AG08396 (cell line): ENCODE measurements around the gene DPP10.

Experiments used
- DNase-seq: peaks from one replicate; pipeline ENCODE4 v3.0.0; 2012; ENCODE audit warnings: low spot score, mixed read lengths

Gene DPP10

DNA sequence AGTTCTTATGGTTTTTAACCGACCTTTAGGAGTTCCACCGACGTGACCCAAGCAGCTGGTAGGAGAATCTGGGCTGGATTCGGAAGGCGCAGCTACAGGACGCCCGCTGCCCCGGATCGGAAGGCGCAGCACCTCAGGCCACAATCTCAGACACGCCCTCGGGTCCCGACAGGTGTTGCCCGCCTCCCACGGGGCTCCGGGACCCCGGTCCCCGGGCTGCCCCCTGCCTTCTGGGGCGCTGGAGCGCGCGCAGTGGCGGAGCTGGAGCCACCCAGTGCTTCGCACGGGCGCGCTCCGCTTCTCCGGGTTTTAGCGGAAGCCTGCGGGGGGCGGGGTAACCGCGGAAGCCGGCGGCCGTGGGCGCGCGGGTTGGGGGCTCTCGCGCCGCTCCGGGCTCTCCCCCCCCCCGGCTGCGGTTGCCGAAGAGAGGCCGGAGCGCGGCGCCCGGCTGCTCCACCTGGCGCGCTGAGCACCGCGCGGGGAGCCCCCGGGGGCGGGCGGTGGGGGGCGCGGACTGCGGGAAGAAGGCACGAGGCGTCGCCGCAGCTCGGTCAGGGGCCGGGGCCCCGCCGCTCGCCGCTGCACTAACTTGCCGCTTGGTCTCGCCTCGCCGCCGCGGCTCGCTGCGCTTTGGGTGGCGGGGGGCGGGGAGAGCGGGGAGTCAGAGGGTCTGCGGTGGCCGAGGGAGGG, 718.8 kb downstream of the DPP10 start:
- DNase-seq, result no peak

DNA sequence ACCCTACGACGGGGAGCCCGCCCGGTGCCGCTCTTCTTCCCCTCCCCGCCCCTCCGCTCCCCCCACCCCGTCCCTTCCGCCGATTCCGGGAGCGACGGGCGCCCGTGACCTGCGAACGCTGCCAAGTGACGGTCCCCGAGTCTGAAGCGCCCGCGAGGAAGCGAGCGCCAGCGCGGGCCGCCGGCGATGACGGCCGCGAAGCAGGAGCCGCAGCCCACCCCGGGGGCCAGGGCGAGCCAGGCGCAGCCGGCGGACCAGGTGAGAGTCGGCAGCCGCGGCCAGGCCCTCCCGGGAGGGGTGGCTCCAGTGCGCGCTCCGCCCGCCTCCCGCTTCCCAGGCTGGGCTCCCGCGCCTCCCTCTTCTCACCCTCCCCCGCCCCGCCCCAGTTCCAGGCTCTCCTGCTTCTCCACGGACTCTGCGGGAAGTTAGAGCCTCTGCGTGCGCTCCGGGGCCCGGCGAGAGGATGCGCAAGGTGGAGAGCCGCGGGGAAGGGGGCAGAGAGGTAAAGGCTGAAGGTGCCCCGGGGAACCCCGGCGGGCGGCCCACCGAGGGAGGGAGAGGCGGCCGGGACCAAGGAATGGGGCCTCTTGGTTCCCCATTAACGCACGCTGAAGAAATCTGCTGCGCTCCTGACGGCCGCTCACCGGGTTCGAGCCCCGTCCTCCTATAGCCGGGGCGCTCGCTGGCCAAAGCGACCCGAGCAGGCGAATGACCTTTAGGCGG, 719.5 kb downstream of the DPP10 start:
- no peak for DNase-seq

DNA sequence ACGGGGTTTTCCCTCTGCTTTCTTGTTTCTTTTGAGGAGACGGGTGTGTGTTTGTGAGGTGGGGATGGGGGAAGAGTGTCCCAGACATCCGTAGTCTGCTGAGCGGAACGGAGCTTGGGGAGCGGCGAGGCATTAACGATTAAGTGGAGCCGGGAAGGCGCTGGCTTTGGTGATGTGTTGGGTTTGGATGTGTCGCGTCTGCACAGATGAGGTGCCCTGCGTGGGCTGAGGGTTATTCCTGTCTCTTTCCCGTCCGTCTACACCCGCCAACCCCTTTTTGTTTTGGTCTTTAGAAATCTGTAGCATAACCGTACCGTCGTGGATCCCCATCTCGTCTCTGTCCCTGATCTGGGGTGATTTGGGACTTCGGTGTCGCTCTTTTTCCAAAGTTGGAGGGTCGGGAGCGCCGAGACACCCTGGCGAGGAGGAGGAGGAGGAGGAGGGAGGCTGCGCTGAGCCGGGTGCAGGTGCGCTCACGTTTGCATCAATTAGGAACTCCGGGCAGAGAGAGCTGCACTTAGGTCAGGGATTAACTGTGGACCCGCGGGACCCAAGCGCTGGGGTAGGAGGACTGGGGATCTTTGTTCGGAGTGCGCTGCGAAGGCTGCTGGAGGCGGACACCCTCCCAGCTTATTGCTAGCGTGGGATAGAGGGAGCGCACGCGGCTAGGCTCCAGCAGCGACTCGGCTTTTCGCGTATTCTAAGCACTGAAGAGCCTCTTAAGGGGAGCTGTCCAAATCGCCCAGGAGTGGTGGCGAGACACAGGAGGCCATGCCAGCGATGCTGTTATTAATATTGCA, 720.3 kb downstream of the DPP10 start:
- no peak for DNase-seq

GRCh38 chr2:115163572-115163971, 721.1 kb downstream of the DPP10 start:
- no peak for DNase-seq

- DNase-seq, result peak; percentile 12
These were observed 723.2 kb downstream of the DPP10 start for GRCh38 chr2:115165529-115166109.

- DNase-seq, result no peak
These were observed 726.0 kb downstream of the DPP10 start for GRCh38 chr2:115168457-115168856.

DNA sequence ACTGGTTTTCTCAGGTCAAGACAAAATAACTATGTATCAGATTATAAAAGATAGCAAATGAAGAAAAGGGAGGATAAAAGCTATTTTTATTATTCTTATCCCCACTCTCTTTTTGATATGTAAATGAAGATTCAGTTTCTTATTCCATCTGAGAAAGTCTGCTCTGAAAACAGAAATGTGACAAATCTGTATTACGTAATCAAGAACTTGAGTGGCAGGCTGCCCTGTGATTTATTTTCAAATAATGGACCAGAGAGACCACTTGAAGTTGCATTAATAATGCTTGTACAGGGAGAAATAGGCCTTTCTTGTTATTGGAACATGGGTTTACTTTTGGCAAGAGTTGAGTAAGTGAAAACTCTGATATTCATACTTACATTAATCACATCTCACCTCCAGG, 727.4 kb downstream of the DPP10 start:
- DNase-seq, result no peak

DNA sequence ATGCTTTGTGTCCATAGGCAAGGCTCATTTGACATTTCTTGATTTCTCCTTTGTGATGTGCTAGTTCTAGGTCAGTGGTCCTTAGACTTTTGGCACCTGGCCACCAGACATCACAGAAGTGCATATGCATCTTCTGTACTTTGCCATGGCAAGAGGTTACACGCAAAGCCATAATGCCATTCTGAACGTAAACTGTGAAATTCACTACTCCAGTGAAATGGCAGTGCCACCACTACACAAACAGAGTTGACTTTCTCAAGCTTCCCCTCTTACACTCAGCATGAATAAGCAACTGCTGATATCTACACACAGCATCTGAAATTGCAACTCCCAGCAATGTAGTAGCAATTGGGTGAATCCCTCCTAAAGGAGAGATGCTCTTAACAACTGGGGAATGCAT, 729.3 kb downstream of the DPP10 start:
- no peak for DNase-seq

DNA sequence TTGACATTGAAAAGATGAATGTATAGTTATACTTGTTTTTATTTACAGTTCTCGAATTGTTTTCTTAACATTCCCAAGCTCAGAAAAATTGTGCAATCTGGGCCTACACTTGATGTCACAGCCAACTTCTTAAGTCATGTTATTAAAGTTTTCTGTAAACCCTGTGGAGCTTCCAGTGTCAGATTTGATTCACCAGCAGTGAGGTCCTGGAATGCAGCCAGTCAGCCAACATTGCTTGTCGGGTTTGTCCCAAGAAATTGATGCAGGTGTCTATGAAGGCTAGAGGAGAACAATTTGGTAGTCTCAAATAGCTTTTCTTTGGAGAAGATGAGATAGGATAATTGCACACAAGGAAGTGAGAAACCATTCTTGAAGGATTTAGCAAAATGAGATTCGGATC, 732.2 kb downstream of the DPP10 start:
- DNase-seq, result no peak

DNA sequence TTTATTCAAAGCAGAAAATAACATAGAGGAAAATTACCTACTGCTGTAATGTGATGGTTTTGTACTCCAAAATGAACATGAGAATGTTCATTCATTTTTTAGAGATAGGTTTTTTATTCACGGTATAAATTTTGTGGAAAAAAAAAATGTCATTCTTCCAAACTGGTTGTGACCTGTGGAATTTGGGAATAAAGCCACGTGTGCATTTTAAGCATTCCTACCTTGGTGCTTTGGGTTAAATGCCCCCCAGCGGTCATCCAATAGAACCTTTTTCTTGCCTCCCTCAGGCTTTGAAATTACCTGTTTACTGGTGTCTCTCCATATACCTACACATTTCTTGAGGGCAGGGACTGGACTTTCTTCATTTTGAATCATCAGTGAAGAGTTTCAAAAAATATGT, 740.7 kb downstream of the DPP10 start:
- no peak for DNase-seq

DNA sequence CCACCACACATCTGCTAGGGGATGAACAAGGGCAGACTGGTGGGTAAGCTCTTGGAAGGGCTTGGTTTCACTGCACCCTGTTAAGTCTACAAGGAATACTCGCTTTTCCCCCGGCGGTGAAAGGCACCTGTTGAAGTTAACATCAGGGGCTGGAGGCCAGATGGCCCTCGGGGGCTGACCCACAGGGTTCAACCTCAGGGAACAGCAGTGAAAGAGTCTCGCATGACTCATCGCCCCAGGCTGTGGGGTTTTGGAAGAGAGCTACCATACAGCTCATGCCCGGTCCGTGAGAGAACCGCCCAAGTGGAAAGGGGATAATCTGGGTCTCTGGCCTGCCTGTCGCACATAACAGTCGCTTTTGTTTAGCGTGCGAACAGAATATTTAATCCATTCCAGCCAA, 748.0 kb downstream of the DPP10 start:
- no peak for DNase-seq

DNA sequence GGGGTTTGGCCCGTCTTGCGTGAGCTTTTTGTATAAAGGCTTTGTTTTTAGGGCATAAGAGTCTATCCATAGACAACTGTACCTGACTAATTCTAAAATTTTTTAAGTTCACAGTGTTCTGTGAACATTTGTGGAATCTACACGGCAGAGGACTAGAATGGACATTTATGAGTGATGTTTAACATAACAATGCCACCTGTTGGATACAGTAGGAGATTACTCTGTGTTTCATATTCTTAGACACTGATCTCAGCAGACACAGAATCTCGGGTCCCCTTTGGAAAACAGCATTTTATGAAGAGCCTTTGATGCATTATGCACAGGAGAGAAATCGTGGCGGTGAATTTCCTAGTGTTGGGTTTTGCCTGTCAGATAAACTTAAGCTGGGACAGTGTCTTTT, 752.2 kb downstream of the DPP10 start:
- no peak for DNase-seq

GRCh38 chr2:115196587-115196986, 754.1 kb downstream of the DPP10 start:
- DNase-seq, result no peak

DNA sequence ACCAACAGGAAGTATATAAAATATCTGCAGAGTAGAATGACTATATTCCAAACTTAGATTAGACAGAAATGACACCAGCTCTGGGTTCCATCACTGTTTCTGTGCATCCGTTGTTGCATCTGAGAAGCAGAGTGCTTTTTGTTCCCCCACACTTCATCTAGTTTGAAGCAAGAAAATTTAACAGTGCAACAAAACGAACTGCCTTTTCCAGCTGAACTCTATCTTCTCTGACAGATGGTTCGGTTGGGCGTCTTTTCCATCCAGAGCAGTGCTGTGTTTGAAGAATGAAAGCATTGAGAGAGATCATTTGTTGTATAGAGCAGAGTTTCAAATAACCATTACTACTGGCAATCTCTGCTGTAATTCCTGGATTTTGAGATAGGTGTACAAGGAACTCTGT, 757.5 kb downstream of the DPP10 start:
- no peak for DNase-seq

DNA sequence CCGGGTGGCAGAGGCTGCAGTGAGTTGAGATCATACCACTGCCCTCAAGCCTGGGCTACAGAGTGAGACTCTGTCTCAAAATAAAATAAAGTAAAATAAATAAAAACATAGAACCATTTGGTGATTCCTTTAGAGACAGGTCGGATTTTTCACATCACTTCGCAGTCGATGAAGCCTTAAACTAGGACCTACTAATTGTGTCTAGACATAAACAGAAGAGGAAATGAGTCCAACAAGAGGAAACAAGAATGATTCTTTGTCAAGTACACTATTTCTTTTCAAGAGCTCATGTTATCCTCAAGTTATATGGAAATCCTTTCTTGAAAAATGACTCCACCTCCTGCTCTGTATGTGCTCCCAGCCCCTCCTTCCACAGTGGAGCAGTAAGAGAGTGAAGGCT, 758.9 kb downstream of the DPP10 start:
- DNase-seq, result no peak

DNA sequence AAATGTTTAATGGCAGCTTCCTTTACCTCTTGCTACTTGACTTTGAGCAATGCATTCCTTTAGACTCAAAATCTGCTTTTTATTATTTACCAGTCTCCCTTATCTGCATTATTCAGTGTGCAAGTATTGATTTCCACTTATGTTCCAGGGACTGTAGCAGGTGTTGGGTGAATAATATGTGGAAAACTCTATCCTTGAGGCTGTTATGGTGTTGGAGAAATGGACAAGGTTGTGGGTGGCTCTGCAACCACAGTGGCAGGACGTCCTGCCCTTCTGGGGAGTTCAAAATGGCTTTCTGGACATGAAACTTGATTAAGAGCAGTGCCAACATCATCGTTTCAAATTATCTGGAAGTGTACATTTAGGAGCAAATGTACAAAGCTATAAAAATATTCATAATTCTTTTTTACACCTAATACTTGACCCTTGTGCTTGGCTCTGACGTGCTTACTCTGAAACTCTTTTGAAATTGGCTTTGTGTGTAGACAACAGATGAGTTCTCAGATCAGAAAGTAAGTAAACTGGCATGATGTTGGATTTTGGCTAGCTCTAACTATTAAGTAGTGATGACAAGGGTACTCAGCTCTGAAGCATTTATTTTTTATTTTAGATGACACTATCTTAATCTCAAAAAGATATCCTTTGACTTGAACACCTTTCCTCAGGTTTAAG, 766.2 kb downstream of the DPP10 start:
- DNase-seq, result no peak

DNA sequence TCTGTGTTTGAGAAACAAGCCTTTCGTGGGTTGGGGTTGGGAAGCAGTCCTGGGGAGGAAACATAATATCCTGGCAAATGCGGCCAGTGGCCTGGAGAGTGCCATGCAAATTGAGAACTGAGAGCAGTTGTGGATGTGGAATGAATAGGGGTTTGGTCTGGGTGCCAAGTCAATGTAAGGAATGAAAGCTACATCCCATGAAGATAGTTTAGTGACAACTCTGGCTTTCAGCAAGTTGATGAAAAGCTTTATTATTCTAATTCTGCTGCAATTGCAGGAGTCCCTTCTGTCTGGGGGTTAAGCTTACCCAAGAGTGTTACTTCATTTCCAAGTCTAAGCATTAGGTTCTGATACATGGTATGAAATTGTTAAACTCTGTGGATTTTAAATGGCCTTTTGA, 771.6 kb downstream of the DPP10 start:
- DNase-seq, result no peak

- no peak for DNase-seq
These were observed 776.9 kb downstream of the DPP10 start for GRCh38 chr2:115219296-115219695.

DNA sequence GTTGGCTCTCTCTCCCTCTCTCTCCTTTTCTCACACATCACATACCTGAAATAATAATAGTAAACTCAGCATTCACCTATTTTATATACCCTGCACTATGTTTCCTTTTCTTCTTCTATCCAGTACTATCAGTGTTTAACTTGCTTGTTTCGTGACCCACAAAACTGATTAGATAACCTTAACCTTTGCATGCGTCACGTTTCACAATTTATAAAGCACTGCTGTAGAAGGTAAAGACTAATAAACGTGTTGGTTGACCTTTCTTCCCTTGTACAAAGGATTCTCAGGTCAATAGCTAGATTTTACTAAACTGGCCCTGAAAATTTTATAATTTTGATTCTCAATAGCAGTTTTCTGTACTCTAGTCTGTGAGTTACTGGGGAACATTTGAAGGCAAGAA, 791.7 kb downstream of the DPP10 start:
- DNase-seq, result no peak

DNA sequence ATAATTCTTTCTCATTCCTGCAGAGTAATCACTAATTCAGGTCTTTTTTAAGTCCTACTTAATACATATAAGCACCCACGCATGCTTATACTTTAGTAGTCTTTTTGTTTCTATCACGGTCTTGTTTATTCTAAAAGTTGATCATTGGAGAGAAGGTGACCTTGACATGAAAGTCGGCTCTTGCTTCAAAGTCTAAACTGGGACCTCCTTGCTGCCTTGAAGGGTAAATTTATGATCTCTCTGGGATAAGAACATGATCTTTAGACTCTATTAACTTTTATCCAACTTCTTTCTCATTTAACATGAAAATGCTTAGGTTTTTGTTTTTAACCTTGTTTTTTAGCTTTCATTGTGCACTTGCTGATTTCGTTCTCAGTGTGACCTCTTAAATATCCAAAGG, 792.3 kb downstream of the DPP10 start:
- DNase-seq, result no peak

DNA sequence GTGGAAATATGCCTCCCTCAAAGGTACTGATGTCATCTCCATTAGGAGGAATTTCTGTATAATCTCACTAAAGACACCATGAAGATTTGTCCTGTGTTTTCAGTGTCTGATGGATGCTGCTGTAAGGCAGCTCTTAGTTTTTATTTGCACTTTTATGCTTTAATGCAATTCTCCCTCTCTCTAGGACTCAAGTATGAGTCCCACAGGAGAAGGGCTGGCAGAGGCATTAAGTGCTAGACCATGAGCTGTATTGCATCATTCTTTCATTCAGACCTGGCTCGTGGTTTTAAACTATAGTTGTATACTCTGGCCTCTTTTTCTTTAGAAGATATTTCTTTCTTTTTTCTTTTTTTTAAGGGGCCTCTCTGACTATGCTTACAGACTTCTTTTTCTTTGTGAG, 805.6 kb downstream of the DPP10 start:
- no peak for DNase-seq

DNA sequence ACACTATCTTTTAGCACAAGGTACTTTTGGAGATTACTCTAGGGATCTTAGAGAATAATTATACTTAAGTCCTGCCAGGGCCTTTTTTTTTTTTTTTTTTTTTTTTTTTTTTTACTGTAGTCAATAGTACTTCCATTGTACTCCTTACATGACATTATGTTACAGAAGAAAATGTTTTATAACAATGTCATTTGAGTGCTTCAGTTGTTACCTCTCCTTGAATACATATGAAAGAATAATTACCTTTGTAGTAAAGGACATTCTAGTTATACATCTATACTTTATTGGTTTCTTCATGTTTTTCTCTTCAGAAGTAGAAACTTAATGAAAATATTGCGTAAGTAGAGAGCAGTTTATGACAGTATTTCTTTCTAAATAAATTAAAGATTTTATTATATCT, 834.9 kb downstream of the DPP10 start:
- DNase-seq, result no peak
